Ishikawa (cell line): Measurements from ENCODE around the gene OGA.

Source experiments
- CREB1 ChIP-seq: IDR thresholded peaks from 2 replicates; pipeline ENCODE4 v1.6.1; 2012; ENCODE audit warnings: low read depth
- TAF1 ChIP-seq: IDR thresholded peaks from 2 replicates; pipeline ENCODE4 v1.6.1; 2012; ENCODE audit warnings: low read depth, mild to moderate bottlenecking
- TF ChIP-seq, protein P1 (sequence below): IDR thresholded peaks from 2 replicates; pipeline ENCODE4 v1.6.1; 2012

DNA sequence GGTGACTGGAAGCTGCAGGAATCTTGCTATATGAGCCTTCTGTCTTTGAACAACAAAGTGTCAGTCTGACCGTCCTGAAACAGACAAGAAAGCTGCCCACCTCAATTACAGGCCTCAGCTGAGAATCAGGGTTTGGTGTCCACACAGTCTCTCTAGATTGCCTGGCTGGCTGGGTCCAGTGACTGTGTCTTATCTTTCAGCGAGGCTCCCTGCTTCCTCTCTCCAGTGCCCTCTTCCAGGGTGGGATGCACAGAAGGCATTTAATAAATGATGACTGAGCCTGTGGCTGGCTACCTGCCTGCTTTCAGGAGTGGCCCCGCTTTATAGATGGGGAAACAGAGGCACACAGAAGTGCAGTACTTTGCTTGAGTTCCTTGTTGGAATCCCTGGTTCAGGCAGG, 69.7 kb downstream of the OGA start:
- TF ChIP-seq CREB1 (no peak), TAF1 (no peak)
- TF ChIP-seq, protein P1, sequence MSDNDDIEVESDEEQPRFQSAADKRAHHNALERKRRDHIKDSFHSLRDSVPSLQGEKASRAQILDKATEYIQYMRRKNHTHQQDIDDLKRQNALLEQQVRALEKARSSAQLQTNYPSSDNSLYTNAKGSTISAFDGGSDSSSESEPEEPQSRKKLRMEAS, result no peak
